SW480 (cell line): ENCODE measurements around the gene KRTAP6-3.
A peak's percentile ranks its signal among the peaks of the same experiment; 100 is the strongest.

Experiments used
- DNase-seq: peaks from one replicate; pipeline ENCODE4 v3.0.0-alpha.2; 2016; ENCODE audit warnings: low spot score

The KRTAP6-3 gene

GRCh38 chr21:30592140-30592539, at the start of gene KRTAP6-3:
TSS of gene KRTAP6-3 (plus strand) at chr21:30592440. CDS start at chr21:30592446, 6 bp downstream.
- DNase-seq = no peak

GRCh38 chr21:30552782-30553181, 39.5 kb upstream of the KRTAP6-3 start:
- no peak for DNase-seq

GRCh38 chr21:30555095-30555494, 37.1 kb upstream of the KRTAP6-3 start:
- no peak for DNase-seq

- no peak for DNase-seq
Observed at GRCh38 chr21:30561264-30561895, 30.9 kb upstream of the KRTAP6-3 start, which contains the start of gene KRTAP19-7. TSS of gene KRTAP19-7 (minus strand) at chr21:30561314. CDS start at chr21:30561289, 25 bp downstream.

- no peak for DNase-seq
Observed at GRCh38 chr21:30561957-30562356, 30.3 kb upstream of the KRTAP6-3 start.

GRCh38 chr21:30563072-30563471, 29.2 kb upstream of the KRTAP6-3 start:
- DNase-seq = no peak

- no peak for DNase-seq
Observed at GRCh38 chr21:30563630-30564029, 28.6 kb upstream of the KRTAP6-3 start.

- DNase-seq = no peak
Observed at GRCh38 chr21:30567617-30568016, 24.6 kb upstream of the KRTAP6-3 start.

GRCh38 chr21:30577766-30578165, 14.5 kb upstream of the KRTAP6-3 start:
- no peak for DNase-seq

GRCh38 chr21:30579346-30579745, 12.9 kb upstream of the KRTAP6-3 start:
- DNase-seq = no peak

GRCh38 chr21:30580132-30580531, 12.1 kb upstream of the KRTAP6-3 start:
- DNase-seq = no peak

- DNase-seq = peak; percentile 79
Observed at GRCh38 chr21:30582870-30583269, 9.4 kb upstream of the KRTAP6-3 start.

- DNase-seq = no peak
Observed at GRCh38 chr21:30590297-30590696, 1.9 kb upstream of the KRTAP6-3 start, which contains the start of gene KRTAP22-2. TSS of gene KRTAP22-2 (minus strand) at chr21:30590397.

- no peak for DNase-seq
Observed at GRCh38 chr21:30598802-30599201, 6.6 kb downstream of the KRTAP6-3 start, which contains the start of gene KRTAP6-2. TSS of gene KRTAP6-2 (minus strand) at chr21:30598902. CDS start at chr21:30598874, 28 bp downstream.

GRCh38 chr21:30600787-30601186, 8.5 kb downstream of the KRTAP6-3 start, which contains the start of gene KRTAP22-1:
TSS of gene KRTAP22-1 (plus strand) at chr21:30601087.
- no peak for DNase-seq

- no peak for DNase-seq
Observed at GRCh38 chr21:30605968-30606367, 13.7 kb downstream of the KRTAP6-3 start.

- no peak for DNase-seq
Observed at GRCh38 chr21:30612132-30612531, 19.9 kb downstream of the KRTAP6-3 start.

GRCh38 chr21:30613836-30614235, 21.6 kb downstream of the KRTAP6-3 start, which contains the start of gene KRTAP6-1:
TSS of gene KRTAP6-1 (minus strand) at chr21:30613930. CDS start at chr21:30613904, 26 bp downstream.
- peak; percentile 52 for DNase-seq

- DNase-seq = no peak
Observed at GRCh38 chr21:30615199-30615598, 23.0 kb downstream of the KRTAP6-3 start.

GRCh38 chr21:30616125-30616524, 23.9 kb downstream of the KRTAP6-3 start, which contains the start of gene KRTAP20-1:
TSS of gene KRTAP20-1 (plus strand) at chr21:30616425. CDS start at chr21:30616455, 30 bp downstream.
- no peak for DNase-seq

- DNase-seq = no peak
Observed at GRCh38 chr21:30620080-30620479, 27.8 kb downstream of the KRTAP6-3 start.

- no peak for DNase-seq
Observed at GRCh38 chr21:30620522-30620921, 28.3 kb downstream of the KRTAP6-3 start, which contains the start of gene KRTAP20-4. TSS of gene KRTAP20-4 (plus strand) at chr21:30620627.

GRCh38 chr21:30623362-30623761, 31.1 kb downstream of the KRTAP6-3 start:
- no peak for DNase-seq
